GM18507 (cell line): Measurements from ENCODE around the gene MDM2.
"Not testable (repeated sequence)": the region's sequence is repeated elsewhere in the genome, so short reads cannot be mapped to it uniquely, and the experiment has no call there.

Experiments used
- DNase-seq: peaks from one replicate; pipeline ENCODE4 v3.0.0; 2011; ENCODE audit warnings: low read depth; ENCODE audit not compliant: insufficient read length; ENCODE audit errors: extremely low spot score
- FAIRE-seq: peaks from 2 replicates; lab custom pipeline; 2011; peaks lifted over from hg19 to GRCh38; lab: Jason Lieb, UNC

The MDM2 gene

DNA sequence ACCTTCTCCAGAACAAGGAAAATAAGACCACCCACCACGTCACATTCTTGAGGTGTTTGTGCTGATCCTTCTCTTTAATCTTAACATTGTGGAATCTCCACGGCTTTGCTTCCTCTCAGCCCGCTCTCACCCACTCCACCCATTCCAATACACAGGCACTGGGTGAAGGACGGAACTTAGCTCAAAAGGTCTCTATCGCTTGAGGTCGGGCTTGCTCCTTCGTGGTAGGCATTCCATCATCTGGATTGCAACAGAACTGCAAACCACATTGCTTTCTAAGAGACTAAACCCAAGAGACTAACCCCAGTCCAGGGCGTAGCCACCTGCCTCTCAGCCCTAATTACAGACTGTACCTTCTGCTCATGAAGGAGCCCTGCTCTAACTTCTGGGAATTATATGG lies 24.0 kb upstream of the MDM2 start:
- no peak for FAIRE-seq
- no peak for DNase-seq

DNA sequence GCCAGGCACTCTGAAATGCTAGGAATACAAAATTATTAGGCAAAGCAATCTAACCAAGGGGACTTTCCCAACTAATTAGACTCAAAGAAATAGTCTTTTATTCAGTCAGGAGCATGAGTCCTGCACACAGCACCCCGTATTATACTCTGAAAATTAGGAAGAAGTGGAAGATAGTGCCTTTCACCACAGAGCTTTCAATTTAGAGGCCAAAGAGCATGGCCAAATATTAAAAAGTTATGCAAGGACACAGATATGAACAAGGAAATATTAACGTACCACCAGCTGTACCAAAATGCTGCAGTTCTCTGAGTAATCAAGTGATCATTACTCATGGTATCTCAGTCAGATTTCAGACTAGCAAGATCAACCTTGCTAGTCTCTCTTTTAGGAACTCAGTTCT lies 22.6 kb upstream of the MDM2 start:
- no peak for FAIRE-seq
- DNase-seq, result no peak

DNA sequence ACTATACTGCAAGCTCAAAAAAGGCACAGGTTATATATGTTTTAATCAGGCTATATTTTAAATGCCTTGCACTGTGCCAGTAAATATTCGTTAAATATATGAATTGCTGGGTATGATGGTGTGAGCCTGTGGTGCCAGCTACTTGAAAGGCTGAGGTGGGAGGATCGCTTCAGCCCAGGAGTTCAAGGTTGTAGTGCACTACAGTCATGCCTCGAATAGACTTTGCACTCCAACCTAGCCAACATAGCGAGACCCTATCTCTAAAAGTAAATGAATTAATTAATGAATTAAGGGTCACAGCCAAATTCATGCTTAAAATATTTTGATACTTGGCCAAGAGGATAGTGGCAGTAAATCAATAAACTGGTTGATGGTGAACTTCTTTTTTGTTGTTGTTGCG lies 22.2 kb upstream of the MDM2 start:
- FAIRE-seq (no peak), DNase-seq (no peak)

DNA sequence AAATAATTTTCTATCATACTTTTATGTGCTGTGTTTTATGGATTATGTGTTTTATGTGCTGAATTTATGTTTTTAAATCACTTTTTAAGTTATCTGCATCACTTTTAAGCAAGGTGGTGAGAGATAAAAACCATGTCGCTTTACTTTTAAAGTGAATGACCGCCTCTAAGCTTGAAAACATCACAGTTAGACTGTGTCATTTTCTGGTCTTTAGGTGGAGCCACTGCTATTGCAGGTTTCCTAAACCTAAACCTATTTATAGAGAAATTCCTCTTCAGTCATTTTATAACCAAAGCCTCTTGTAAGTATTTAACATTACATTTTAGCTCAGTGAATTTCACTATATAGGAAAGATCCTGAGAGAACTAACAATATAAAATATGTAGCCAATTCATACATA lies 21.0 kb upstream of the MDM2 start:
- FAIRE-seq (no peak), DNase-seq (no peak)

DNA sequence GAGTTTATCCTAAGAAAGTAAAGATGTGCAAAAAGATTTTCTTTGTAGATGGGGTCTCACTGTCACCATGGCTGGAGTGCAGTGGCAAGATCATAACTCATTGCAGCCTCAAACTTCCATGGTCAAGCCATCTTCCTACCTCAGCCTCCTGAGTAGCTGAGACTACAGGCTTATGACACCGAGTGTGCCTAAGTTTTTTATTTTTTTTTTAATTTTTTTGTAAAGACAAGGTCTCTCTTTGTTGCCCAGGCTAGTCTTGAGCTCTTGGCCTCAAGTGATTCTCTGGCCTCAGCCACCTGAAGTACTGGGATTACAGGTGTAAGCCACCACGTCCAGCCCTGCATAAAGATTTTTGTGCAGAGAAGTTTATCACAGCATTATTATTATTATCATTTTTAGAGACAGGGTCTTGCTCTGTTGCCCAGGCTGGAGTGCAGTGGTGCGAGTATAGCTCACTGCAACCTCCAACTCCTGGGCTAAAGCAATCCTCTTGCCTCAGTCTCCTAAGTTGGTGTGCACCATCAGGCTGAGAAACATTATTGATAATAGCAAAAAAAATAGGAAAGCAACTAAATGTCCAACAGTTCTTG lies 19.3 kb upstream of the MDM2 start:
- FAIRE-seq, result no peak
- DNase-seq, result no peak

DNA sequence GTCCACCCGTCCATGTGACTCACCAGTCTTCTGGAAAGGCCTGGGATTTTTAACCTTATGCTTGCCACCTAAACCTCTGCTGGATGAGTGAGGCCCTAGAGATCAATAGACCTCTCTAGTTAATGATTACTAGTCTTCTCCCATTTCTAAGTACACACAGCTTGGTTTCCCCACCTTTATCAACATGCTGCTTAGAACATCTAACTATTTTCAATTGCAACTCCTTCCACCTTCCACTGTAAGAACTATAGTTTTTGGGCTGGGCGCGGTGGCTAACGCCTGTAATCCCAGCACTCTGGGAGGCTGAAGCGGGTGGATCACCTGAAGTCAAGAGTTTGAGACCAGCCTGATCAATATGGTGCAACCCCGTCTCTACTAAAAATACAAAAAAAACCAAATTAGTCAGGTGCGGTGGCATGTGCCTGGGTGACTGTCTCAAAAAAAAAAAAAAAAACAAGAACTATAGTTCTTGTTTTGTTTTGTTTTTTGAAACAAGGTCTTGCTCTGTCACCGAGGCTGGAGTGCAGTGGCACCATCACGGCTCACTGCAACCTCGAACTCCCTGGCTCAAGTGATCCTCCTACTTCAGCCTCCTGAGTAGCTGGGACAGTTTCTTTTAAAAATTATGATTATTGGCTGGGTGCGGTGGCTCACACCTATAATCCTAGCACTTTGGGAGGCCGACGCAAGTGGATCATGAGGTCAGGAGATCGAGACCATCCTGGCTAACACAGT lies 18.7 kb upstream of the MDM2 start:
- FAIRE-seq (no peak), DNase-seq (no peak)

DNA sequence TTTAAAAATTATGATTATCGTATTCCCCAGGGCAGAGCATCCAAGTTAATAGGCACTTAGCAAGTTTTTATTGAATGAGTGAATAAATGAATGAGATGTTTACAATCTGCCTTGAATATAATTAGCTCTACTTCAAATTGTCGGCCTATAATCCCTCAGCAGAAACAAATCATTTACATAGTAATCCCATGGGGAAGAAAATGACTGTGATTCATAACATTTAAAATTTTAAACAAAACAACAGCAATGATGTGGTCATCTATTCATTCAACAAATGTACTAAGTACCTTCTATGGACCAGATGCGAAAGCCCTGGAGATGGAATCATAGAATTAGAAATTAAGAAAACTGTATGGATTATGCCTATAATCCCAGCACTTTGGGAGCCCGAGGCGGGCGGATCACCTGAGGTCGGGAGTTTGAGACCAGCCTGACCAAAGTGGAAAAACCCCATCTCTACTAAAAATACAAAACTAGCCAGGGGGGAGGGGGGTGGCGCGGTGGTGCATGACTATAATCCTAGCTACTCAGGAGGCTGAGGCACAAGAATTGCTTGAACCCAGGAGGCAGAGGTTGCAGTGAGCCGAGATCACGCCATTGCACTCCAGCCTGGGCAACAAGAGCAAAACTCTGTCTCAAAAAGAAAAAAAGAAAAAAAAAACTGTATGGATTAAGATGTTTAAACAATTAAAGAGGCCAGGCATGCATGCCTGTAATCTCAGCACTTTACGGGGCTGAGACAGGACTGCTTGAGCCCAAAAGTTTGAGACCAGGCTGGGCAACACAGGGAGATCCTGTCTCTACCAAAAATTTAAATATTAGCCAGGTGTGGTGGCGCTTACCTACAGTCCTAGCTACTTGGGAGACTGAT lies 17.7 kb upstream of the MDM2 start:
- FAIRE-seq (no peak), DNase-seq (no peak)

DNA sequence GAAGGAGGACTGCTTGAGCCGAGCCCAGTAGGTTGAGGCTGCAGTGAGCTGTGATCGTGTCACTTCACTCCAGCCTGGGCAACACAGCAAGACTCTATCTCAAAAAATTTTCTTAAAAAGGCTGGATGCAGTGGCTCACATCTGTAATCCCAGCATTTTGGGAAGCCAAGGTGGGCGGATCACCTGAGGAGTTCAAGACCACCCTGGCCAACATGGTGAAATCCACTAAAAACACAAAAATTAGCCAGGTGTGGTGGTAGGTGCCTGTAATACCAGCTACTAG lies 17.1 kb upstream of the MDM2 start:
- no peak for DNase-seq
- FAIRE-seq, result no peak

DNA sequence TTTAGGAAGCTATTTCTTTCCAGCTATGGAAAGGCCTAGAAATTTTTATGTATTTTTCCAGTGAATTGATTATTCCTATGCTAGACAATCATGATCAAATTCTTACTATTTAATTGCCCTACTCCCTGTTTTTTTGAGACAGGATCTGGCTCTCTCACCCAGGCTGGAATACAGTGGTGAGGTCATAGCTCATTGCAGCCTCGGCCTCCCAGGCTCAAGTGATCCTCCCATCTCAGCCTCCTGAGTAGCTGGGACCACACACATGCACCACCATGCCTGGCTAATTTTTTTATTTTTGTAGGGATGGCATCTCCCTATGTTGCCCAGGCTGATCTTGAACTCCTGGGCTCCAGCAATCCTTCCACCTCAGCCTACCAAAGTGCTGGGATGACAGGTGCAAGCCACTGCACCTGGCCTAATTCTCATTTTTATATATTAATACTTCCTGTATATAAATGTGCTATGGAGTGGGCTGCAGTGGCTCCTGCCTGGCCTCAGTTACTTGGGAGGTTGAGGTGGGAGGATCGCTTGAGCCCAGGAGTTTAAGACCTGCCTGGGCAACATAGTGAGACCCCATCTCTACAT lies 16.0 kb upstream of the MDM2 start:
- no peak for FAIRE-seq
- no peak for DNase-seq

DNA sequence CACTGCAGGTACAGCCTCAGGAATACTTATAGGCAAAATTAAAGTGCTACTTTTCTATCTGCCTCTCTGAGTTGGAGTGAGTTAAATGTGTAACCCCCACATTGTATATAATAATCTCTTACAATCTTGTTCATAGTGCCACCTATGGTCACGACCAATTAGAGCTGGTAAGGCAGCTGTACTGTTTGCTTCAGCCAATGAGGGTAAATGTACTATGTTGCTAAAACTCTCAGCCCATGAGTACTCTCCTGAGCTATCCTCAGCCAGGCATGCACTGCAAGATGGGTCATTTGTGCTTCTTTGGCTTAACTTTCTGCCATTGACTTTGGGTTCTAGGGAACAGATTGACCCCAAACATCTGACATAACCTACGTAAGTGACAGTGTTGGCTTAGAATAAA lies 15.0 kb upstream of the MDM2 start:
- DNase-seq (no peak), FAIRE-seq (peak; percentile 44)

DNA sequence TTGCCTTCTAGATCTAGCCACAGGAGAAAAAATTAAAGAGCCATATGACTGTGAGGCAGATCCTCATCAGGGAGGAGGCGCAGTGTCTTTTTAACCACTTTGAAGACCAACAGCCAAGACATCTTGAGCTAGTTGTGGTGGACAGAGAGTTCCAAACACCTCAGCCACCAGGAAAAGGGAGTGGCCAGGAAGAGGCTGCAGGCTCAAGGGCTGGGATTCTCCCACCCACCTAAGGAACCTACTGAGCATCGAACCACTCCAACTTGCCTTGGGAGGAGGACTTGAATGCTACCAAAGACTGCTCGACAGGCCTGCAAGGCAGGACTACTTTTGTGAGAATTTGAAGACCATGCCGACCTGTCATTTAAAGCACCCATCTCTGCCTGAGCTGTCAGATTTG lies 14.5 kb upstream of the MDM2 start:
- no peak for FAIRE-seq
- no peak for DNase-seq

DNA sequence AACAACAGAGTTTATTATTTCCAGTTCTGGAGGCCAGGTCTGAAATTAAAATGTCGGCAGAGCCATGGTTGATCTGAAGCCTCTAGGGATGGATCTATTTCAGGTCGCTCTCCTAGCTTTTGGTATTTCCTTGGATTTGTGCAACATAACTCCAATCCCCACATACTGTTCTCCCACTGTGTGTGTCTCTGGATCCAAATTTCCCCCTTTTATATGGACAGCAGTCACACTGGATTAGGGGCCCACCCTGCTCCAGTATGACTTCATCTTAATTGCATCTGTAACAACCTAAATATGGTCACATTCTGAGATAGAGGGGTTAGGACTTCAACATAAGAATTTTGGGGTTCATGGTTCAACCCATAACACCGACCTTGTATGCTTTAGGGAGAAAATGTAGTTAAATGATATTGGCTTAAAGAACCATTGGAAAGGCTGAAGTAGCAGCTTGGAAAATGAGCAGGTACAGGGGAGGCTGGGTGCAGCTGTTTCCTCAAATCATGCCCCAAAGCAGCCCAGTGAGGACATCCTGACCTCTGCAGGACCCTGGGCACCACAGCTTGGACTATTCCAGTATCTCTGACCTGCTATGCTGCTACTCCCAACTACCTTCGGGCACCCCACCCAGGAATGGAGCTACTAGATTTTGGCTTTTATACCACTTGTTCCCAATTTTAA lies 13.9 kb upstream of the MDM2 start:
- DNase-seq (no peak), FAIRE-seq (no peak)

DNA sequence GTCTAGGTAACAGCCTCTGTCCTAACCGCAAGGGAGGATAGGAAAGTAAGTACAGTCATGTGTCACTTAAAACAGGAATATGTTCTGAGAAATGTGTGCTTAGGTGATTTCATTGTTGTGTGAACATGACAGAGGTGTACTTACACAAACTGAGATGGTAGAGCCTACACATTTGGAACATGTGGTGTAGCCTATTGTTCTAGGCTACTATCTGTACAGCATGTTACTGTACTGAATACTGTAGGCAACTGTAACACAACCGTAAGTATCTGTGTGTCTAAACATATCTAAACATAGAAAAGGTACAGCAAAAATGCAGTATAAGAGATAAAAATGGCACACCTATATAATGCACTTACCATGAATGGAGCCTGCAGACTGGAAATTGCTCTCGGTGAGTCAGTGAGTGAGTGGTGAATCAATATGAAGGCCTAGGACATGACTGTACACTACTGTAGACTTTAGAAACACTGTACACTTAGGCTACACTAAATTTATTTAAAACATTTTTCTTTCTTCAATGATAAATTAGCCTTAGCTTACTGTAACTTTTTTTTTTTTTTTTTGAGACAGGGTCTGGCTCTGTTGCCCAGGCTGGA lies 13.2 kb upstream of the MDM2 start:
- DNase-seq (no peak), FAIRE-seq (no peak)

DNA sequence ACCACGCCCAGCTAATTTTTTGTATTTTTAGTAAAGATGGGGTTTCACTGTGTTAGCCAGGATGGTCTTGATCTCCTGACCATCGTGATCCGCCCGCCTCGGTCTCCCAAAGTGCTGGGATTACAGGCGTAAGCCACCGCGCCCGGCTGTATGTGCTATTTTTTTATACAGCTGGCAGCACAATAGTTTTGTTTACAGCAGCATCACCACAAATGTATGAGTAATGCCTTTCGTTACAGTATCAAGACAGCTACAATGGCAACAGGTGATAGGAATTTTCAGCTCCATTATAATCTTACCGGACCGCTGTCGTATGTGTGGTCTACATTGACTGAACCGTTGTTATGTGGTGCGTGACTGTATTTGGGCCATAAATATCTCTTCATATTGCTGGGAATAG lies 11.6 kb upstream of the MDM2 start:
- no peak for DNase-seq

DNA sequence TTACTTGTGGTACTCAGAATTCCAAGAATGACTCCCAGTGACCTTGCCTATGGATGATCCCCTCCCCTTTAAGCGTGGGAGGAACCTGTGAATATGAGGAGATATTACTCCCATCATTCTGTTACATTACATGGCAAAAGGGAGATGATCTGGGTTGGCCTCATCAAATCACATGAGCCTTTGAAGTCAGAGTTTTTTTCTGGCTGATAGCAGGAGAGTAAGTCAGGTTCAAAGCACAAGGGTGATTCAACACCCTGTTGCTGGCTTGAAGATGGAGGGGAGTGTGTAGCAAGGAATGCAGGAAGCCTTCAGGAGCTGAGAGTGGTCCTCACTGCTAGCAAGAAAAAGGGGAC lies 9.1 kb upstream of the MDM2 start:
- DNase-seq (no peak), FAIRE-seq (no peak)

More for the DNA sequence above, 11.6 kb upstream of the MDM2 start:
- no peak for FAIRE-seq

DNA sequence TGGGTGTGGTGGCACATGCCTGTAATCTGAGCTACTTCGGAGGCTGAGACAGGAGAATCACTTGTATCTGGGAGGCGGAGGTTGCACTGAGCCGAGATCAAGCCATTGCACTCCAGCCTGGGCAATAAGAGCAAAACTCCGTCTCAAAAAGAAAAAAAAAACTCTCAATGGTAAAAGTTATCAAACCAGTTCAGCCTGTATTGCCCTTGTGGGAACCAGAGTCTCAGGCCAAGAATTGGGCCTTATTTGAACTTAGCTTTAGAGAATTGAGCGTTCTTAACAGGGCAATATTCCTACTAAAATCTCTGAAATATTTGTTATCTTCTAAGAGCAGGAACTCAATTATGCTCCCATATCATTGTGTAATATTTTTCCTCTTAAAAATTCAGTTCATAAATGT lies 7.7 kb upstream of the MDM2 start:
- FAIRE-seq, result no peak
- DNase-seq, result no peak

DNA sequence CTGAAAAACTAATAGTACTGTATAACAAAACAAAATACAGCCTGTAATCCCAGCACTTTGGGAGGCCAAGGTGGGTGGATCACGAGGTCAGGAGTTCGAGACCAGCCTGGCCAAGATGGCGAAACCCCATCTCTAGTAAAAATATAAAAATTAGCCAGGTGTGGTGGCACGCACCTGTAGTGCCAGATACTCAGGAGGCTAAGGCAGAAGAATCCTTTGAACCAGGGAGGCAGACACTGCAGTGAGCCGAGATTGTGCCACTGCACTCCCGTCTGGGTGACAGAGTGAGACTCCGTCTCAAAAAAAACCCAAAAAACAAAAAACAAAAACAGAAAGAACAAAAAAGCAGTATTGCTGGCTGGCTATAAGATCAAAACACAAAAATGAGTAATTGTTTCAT lies 6.9 kb upstream of the MDM2 start:
- not testable (repeated sequence) for FAIRE-seq, DNase-seq

DNA sequence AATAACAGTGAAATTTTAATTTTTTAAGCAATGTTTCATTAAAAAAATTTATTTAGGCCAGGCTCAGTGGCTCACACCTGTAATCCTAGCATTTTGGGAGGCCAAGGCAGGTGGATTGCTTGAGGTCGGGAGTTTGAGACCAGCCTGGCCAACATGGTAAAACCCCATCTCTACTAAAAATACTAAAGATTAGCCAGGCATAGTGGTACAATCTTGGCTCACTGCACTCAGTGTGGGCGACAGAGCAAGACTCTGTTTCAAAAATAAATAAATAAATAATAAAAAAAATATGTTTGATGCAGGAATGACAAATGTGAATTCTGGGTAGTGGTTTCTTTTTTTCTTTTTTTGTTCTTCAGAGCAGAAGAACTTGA lies 5.6 kb upstream of the MDM2 start:
- DNase-seq, FAIRE-seq: not testable (repeated sequence)

DNA sequence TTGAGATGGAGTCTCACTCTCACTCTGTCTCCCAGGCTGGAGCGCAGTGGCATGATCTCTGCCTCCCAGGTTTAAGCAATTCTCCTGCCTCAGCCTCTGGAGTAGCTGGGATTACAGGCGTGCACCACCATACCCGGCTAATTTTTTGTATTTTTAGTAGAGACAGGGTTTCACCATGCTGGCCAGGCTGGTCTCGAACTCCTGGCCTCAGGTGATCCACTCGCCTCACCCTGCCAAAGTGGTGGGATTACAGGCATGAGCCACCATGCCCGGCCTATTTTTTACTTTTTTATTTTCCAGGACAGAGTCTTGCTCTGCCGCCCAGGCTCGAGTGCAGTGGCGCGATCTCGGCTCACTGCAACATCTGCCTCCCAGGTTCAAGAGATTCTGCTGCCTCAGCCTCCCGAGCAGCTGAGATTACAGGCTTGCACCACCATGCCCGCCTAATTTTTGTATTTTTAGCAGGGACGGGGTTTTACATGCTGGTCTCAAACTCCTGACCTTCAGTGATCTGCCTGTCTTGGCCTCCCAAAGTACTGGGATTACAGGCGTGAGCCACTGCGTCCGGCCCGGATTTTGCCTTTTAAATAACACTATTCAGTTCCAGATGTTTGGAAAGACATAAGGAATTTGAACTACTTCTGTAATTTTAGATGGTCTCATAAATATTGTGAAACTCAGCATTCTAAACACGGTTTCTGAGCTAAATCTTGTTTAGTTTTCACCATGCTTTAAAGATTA lies 4.9 kb upstream of the MDM2 start:
- not testable (repeated sequence) for FAIRE-seq, DNase-seq
